ENCODE data around the gene ERBB4.

ERBB4 gene

DNA sequence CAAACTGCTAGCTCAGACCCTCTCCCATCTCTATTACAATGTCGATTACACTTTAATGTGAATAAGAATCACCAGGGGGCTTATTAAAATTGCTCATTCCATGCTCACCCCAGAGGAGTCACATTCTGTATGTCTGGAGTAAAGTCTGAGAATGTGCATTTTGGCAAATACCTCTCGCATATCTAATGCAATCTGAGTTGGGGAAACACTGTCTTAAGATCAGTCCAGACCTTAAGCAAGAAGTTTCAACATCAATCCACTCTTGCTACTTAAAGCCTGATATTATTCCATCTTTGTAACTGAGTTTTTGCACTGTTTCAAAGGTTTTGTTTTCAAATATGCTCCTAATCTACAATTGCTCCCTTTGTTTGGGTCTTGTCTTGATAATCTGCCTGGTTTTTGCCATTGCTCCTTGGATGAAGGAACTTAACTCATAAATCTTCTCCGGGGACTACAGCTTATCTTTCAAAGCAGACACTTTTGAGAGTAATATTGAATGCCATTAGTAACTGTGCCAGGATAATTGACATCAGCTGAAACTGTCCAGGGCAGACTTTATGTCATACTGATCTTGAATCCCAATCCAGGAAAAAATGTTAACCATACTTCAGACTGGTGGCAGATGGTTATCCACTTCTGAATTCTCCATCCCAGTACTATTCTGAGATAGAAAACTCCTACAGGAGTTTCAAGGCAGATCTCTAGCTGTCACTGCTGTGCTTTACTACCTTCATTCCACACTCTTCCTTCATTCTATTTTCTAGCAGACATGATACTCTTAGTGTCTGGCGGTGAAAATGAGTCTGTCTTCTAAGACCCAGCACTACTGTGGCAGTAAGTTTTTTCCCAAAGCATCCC, 200.9 kb downstream of the ERBB4 start:
- no peaks in the 10 kb centered on the region for H3K79me2 ChIP-seq (ENCODE audit: control insufficient read depth, low read length)
- H3K9me2 ChIP-seq (replicated peaks; ENCODE audit: control insufficient read depth, low read length): no peaks in the 10 kb centered on the region
- no peaks in the 10 kb centered on the region for H3K36me3 ChIP-seq (ENCODE audit: control insufficient read depth, low read length)
- no peaks in the 10 kb centered on the region for H3F3A ChIP-seq (ENCODE audit: control insufficient read depth, insufficient read depth)
- H3K4me2 ChIP-seq (ENCODE audit: low read length): no peak overlapping the region
- TF ChIP-seq CTCF (IDR thresholded peaks at IDR 0.05; ENCODE audit: low read depth, low read length, poor library complexity, severe bottlenecking): no peak
- TF ChIP-seq EZH2phosphoT487 (IDR thresholded peaks at IDR 0.05; ENCODE audit: borderline replicate concordance, low read length): no peak
- no peaks in the 10 kb centered on the region for H4K20me1 ChIP-seq (ENCODE audit: control insufficient read depth, insufficient read depth, low read depth, low read length)
- H3K4me3 ChIP-seq (ENCODE audit: low read length): no peak overlapping the region
- no peaks in the 10 kb centered on the region for H3K9me3 ChIP-seq (ENCODE audit: control insufficient read depth, insufficient read depth, low read length)
- no peaks in the 10 kb centered on the region for H3K27me3 ChIP-seq (ENCODE audit: control insufficient read depth, low read length)
- H3K27ac ChIP-seq (ENCODE audit: low read depth, low read length): no peak overlapping the region
- no peaks in the 10 kb centered on the region for H3K4me1 ChIP-seq (ENCODE audit: control insufficient read depth, low read length)

GRCh38 chr2:212337036-212337435, 201.6 kb downstream of the ERBB4 start:
- no peaks in the 10 kb centered on the region for H3K9me2 ChIP-seq (replicated peaks; ENCODE audit: control insufficient read depth, low read length)
- no peak overlapping the region for H3K4me2 ChIP-seq (ENCODE audit: low read length)
- H3K27me3 ChIP-seq (ENCODE audit: control insufficient read depth, low read length): no peaks in the 10 kb centered on the region
- no peak overlapping the region for H3K4me3 ChIP-seq (ENCODE audit: low read length)
- no peaks in the 10 kb centered on the region for H4K20me1 ChIP-seq (ENCODE audit: control insufficient read depth, insufficient read depth, low read depth, low read length)
- H3K9me3 ChIP-seq (ENCODE audit: control insufficient read depth, insufficient read depth, low read length): no peaks in the 10 kb centered on the region
- no peaks in the 10 kb centered on the region for H3K79me2 ChIP-seq (ENCODE audit: control insufficient read depth, low read length)
- no peak overlapping the region for H3K27ac ChIP-seq (ENCODE audit: low read depth, low read length)
- TF ChIP-seq EZH2phosphoT487 (IDR thresholded peaks at IDR 0.05; ENCODE audit: borderline replicate concordance, low read length): no peak
- TF ChIP-seq CTCF (IDR thresholded peaks at IDR 0.05; ENCODE audit: low read depth, low read length, poor library complexity, severe bottlenecking): no peak
- H3K4me1 ChIP-seq (ENCODE audit: control insufficient read depth, low read length): no peaks in the 10 kb centered on the region
- H3F3A ChIP-seq (ENCODE audit: control insufficient read depth, insufficient read depth): no peaks in the 10 kb centered on the region
- no peaks in the 10 kb centered on the region for H3K36me3 ChIP-seq (ENCODE audit: control insufficient read depth, low read length)

DNA sequence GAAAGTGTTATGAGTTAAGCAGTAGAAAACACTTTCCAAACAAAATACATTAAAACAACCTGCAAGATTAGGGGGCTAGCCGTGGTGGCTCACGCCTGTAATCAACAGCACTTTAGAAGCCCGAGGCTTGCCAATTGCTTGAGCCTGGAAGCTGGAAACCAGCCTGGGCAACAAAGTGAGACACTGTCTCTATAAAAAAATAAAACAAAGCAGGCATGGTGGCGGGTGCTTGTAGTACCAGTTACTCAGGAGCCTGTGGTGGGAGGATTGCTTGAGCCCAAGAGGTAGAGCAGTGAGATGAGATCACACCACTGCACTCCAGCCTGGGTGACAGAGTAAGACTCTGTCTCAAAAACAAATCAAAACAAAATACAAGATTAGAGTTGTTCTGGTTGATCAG, 208.3 kb downstream of the ERBB4 start:
- Histone ChIP-seq H3K79me2 (ENCODE audit: control insufficient read depth, low read length) (no peaks in the 10 kb centered on the region), H3F3A (ENCODE audit: control insufficient read depth, insufficient read depth) (no peaks in the 10 kb centered on the region), H3K36me3 (ENCODE audit: control insufficient read depth, low read length) (no peaks in the 10 kb centered on the region), H3K9me2 (replicated peaks; ENCODE audit: control insufficient read depth, low read length) (no peaks in the 10 kb centered on the region), H3K27ac (ENCODE audit: low read depth, low read length) (no peak overlapping the region), H3K4me1 (ENCODE audit: control insufficient read depth, low read length) (no peaks in the 10 kb centered on the region), H3K4me3 (ENCODE audit: low read length) (no peak overlapping the region), H4K20me1 (ENCODE audit: control insufficient read depth, insufficient read depth, low read depth, low read length) (no peaks in the 10 kb centered on the region), H3K27me3 (ENCODE audit: control insufficient read depth, low read length) (no peaks in the 10 kb centered on the region), H3K9me3 (ENCODE audit: control insufficient read depth, insufficient read depth, low read length) (no peaks in the 10 kb centered on the region), H3K4me2 (ENCODE audit: low read length) (no peak overlapping the region)
- no peak for TF ChIP-seq CTCF (IDR thresholded peaks at IDR 0.05; ENCODE audit: low read depth, low read length, poor library complexity, severe bottlenecking)
- TF ChIP-seq EZH2phosphoT487 (IDR thresholded peaks at IDR 0.05; ENCODE audit: borderline replicate concordance, low read length): no peak

Data from DOHH2 (cell line).